GM21529 (cell line): ENCODE data around the gene LHFPL3.
"Not testable (repeated sequence)": the region's sequence is repeated elsewhere in the genome, so short reads cannot be mapped to it uniquely, and the experiment has no call there.

Source experiments
- ATAC-seq: cut with Tn5 transposase; IDR thresholded peaks from one replicate; pipeline ENCODE4 v1.9.1; 2021; ENCODE audit not compliant: unreplicated experiment

The LHFPL3 gene

GRCh38 chr7:104926601-104927041 is 598.2 kb downstream of the LHFPL3 start:
- no peak for ATAC-seq

- no peak for ATAC-seq
Observed at GRCh38 chr7:104927055-104927454, 598.7 kb downstream of the LHFPL3 start.

- ATAC-seq: no peak
Observed at GRCh38 chr7:104928721-104929400, 600.5 kb downstream of the LHFPL3 start.

GRCh38 chr7:104929921-104930320 is 601.5 kb downstream of the LHFPL3 start:
- ATAC-seq: no peak

GRCh38 chr7:104931181-104931781 is 602.9 kb downstream of the LHFPL3 start:
- ATAC-seq: no peak

DNA sequence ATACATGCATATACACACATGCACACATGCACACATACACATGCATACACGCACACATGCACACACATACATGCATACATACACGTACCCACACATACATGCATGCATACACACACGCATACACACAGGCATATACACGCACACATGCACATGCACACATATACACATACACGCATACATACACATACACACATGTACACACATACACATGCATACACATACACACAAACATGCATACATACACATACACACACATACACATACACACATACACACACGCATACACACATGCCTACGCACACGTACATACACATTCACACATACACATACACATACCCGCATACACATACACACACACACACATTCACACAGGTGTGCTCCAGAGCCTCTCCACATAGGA is 604.6 kb downstream of the LHFPL3 start:
- ATAC-seq: no peak

DNA sequence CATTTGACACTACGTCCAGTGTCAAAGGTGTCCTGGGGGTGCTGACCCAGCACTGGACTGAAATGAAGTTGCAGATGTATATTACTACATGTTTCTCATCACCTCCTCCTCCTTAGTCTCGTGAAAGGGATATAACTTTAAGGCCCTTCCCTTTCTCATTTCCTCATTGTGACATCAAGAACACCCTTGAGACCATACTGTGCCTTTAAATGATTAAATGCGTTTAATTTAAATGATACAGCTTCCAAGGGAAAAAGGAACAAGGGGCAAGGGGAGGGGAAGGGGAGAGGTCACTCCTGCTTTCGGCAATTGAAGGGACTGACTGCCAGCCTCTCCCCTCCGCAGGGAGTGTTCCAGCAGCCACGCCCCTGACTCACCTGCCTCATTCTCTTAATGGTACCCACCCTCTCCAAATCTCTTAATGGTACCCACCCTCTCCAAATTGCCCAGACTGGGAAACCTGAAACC is 605.2 kb downstream of the LHFPL3 start:
- ATAC-seq: no peak

- ATAC-seq: no peak
Observed at GRCh38 chr7:104934665-104935064, 606.3 kb downstream of the LHFPL3 start.

DNA sequence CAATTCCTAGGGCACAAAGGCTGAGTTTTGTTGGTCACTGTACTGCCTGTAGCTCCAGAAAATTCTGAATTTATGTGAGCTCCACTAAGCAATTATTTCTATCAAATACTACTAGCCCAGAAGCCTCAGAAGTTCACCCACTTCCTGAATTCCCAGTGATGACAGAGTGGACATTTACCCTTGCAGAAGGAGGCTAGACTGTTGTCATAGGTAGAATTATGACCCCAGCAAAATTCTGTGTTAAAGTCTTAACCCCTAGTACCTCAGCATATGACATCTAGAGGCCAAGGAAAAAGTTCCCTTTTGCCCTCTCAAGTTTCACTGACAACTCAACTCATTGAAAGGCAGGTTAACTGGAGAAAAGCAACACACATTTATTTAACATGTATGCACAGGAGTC is 606.9 kb downstream of the LHFPL3 start:
- no peak for ATAC-seq

DNA sequence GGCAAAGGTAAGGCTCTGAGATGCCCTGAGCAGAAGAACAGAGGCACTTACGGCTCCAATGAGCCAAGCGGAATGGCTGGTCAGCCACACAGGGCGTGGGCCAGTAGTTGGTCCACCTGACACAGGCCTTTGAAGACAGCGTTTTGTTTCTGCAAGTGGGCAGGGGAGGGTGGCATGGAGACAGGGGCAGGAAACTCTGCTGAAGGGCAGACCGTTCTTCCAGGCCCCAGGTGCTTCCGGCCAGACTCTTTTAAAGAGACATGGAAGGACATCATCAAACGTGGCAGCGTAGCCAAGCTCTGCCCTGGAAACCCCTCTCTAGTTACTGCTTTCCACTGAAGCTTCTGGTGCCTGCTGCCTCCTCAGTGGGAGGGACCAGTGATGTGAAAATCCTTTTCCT is 608.1 kb downstream of the LHFPL3 start:
- no peak for ATAC-seq

DNA sequence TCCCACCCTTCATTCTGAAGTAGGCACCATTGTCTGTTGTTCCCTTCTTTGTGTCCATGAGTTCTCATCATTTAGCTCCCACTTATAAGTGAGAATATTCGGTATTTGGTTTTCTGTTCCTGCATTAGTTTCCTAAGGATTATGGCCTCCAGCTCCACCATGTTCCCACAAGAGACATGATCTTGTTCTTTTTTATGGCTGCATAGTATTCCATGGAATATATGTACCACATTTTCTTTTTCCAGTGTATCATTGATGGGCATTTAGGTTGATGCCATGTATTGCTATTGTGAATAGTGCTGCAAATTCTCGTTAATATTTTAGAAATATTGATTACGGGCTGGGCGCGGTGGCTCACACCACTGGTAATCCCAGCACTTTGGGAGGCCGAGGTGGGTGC is 609.1 kb downstream of the LHFPL3 start:
- ATAC-seq: not testable (repeated sequence)

GRCh38 chr7:104938741-104939390 is 610.5 kb downstream of the LHFPL3 start:
- no peak for ATAC-seq

DNA sequence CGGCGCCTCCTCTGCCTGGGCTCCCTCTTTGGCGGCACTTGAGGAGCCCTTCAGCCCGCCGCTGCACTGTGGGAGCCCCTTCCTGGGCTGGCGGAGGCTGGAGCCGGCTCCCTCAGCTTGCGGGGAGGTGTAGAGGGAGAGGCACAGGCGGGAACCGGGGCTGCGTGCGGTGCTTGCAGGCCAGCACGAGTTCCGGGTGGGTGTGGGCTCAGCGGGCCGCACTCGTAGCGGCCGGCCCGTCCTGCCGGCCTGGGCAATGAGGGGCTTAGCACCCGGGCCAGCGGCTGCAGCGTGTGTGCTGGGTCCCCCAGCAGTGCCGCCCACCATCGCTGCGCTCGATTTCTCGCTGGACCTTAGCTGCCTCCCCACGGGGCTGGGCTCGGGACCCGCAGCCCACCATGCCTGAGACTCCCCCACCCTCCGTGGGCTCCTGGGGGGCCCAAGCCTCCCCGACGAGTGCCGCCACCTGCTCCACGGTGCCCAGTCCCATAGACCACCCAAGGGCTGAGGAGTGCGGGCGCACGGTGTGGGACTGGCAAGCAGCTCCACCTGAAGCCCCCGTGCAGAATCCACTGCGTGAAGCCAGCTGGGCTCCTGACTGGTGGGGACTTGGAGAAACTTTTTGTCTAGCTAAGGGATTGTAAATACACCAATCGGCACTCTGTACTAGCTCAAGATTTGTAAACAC is 611.8 kb downstream of the LHFPL3 start:
- no peak for ATAC-seq

DNA sequence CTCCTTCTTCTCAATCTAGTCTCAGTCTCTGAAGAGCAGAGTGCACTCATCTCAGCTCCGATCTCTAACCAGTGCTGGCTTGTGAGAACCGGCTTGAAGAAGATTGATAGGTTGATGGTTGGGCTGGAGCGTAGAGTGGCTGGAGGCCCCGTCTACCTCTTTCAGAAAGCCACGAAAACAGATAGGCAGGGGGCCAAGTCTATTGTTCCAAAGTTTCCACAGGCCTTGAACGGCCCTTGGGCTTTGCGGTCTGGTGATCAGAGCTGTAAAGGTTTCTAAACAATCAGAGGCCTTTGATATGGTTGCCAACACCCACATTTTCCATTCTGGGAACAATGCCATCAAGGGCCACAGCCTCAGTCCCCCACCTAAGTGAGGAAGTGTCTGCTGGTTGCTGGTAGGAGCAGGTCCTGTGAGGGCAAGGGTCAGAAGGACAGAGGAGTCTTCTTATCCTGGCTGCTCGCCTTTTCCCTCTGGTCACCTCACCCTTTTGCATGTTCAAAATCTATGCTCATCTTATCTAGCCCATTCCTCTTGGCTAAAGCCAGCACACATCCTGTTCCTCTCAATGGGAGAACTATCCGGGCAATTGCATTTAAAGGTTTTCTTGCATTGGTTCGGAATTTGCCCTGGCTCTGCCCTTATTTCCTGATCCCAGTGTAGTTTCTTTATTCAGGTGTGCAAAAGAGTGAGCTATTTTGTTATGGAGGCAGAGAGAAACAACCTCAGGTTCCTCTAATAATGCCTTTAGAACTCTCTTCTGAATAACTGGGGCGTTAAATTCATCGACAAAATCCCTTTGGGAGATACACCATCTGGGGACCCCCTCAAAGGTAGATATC is 615.3 kb downstream of the LHFPL3 start:
- ATAC-seq: peak; percentile 43

GRCh38 chr7:104945599-104945956 is 617.2 kb downstream of the LHFPL3 start:
- no peak for ATAC-seq

GRCh38 chr7:104946338-104946737 is 617.9 kb downstream of the LHFPL3 start:
- ATAC-seq: no peak

DNA sequence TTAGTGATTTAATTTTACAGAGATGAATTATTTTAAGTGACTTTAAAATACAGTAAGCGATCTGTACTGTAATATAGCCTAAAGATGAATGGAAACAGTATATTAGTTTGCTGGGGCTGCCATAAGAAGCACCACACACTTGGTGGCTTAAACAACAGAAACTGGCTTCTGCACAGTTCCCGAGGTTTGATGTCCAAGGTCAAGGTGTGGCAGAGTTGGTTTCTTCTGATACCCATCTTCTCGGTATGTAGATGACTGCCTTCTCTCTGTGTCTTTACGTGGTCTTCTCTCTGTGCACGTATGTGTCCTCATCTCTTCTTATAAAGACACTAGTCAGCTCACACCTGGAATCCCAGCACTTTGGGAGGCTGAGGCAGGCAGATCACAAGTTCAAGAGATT is 621.6 kb downstream of the LHFPL3 start:
- ATAC-seq: no peak

GRCh38 chr7:104950754-104951153 is 622.4 kb downstream of the LHFPL3 start:
- no peak for ATAC-seq

GRCh38 chr7:104951546-104951945 is 623.1 kb downstream of the LHFPL3 start:
- ATAC-seq: no peak

GRCh38 chr7:104955276-104955675 is 626.9 kb downstream of the LHFPL3 start:
- no peak for ATAC-seq
